Epithelial cell of proximal tubule (primary cell): ENCODE data around the gene LMNTD1. TPM values are rescaled to one million over a fixed set of nuclear protein-coding genes. Genes with fewer than 3 reads are reported as not detected.
"Not testable (repeated sequence)": the region's sequence is repeated elsewhere in the genome, so short reads cannot be mapped to it uniquely, and the experiment has no call there.

Source experiments
- DNase-seq: peaks from one replicate; pipeline ENCODE4 v3.0.0-alpha.2; 2011; ENCODE audit warnings: low read depth
- H3K4me3 ChIP-seq: 2 replicates; pipeline ENCODE4 v1.5.1; 2011; ENCODE audit warnings: low read depth, mild to moderate bottlenecking, low read length
- CTCF ChIP-seq: conservative IDR thresholded peaks from 2 replicates; pipeline ENCODE4 v1.5.1; 2012; ENCODE audit warnings: low read depth, mild to moderate bottlenecking, low read length
- total RNA-seq: library from RNA; depleted of rRNA; stranded (reverse); fragments of >200 nt; gene quantifications from 2 replicates; pipeline ENCODE4 v1.2.3, GENCODE V29; 2015

Gene LMNTD1
- total RNA-seq, 1 donor from 2014 or later, result not detected

- TF ChIP-seq CTCF, result no peak
- DNase-seq, result no peak
- no peak overlapping the region for H3K4me3 ChIP-seq
These were observed 58.2 kb downstream of the LMNTD1 start for GRCh38 chr12:25494926-25495325.

- DNase-seq, result no peak
- no peak overlapping the region for H3K4me3 ChIP-seq
- no peak for TF ChIP-seq CTCF
These were observed 59.4 kb downstream of the LMNTD1 start for GRCh38 chr12:25493682-25494081.

- H3K4me3 ChIP-seq, result no peak overlapping the region
- no peak for DNase-seq
- no peak for TF ChIP-seq CTCF
These were observed 61.4 kb downstream of the LMNTD1 start for GRCh38 chr12:25491396-25492325.

DNA sequence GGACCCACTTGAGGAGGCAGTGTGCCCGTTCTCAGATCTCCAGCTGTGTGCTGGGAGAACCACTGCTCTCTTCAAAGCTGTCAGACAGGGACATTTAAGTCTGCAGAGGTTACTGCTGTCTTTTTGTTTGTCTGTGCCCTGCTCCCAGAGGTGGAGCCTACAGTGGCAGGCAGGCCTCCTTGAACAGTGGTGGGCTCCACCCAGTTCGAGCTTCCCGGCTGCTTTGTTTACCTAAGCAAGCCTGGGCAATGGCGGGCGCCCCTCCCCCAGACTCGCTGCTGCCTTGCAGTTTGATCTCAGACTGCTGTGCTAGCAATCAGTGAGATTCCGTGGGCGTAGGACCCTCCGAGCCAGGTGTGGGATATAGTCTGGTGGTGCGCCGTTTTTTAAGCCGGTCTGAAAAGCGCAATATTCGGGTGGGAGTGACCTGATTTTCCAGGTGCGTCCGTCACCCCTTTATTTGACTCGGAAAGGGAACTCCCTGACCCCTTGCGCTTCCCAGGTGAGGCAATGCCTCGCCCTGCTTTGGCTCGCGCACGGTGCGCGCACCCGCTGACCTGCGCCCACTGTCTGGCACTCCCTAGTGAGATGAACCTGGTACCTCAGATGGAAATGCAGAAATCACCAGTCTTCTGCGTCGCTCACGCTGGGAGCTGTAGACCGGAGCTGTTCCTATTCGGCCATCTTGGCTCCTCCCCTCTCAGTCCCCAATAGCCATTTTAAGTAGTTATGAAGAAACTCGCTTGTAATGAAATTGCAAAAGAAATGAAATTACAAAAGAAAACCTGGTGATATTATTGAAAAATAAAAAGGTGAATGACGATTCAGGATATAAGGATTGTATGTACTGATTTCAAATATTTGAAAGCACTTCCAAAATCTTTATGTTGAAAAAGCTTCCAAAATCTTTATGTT, 63.9 kb downstream of the LMNTD1 start:
- not testable (repeated sequence) for H3K4me3 ChIP-seq, DNase-seq

GRCh38 chr12:25482625-25483024, 70.5 kb downstream of the LMNTD1 start:
- H3K4me3 ChIP-seq, result no peak overlapping the region
- no peak for DNase-seq
- TF ChIP-seq CTCF, result no peak

- DNase-seq, result no peak
- no peak overlapping the region for H3K4me3 ChIP-seq
- peak; percentile 4 for TF ChIP-seq CTCF
These were observed 72.9 kb downstream of the LMNTD1 start for GRCh38 chr12:25480145-25480544.

- no peak for TF ChIP-seq CTCF
- no peak overlapping the region for H3K4me3 ChIP-seq
- no peak for DNase-seq
These were observed 75.9 kb downstream of the LMNTD1 start for GRCh38 chr12:25477217-25477616.
